BLaER1 treated with 17β-estradiol and CSF1 and Interleukin-3, amounts not matched to agents 10 nM and 100 nM (cell line): ENCODE data around the gene SASH1.
A peak's percentile ranks its signal among the peaks of the same experiment; 100 is the strongest.

Experiments
- H3K27ac ChIP-seq, 11 experiments: shearing (Covaris generic); formaldehyde crosslinking; 2 replicates each; pipeline ENCODE4 v1.8.1; 2022
- H3K27me3 ChIP-seq, 11 experiments: shearing (Covaris generic); formaldehyde crosslinking; 2 replicates each; pipeline ENCODE4 v1.8.1; 2022
- H3K36me3 ChIP-seq, 11 experiments: shearing (Covaris generic); formaldehyde crosslinking; 2 replicates each; pipeline ENCODE4 v1.8.1; 2022
- H3K4me1 ChIP-seq, 10 experiments: shearing (Covaris generic); formaldehyde crosslinking; 2 replicates each; pipeline ENCODE4 v1.8.1; 2022
- H3K4me2 ChIP-seq, 11 experiments: shearing (Covaris generic); formaldehyde crosslinking; 2 replicates each; pipeline ENCODE4 v1.8.1; 2022
- H3K4me3 ChIP-seq, 10 experiments: shearing (Covaris generic); formaldehyde crosslinking; 2 replicates each; pipeline ENCODE4 v1.8.1; 2022
- H3K9ac ChIP-seq, 11 experiments: shearing (Covaris generic); formaldehyde crosslinking; 2 replicates each; pipeline ENCODE4 v1.8.1; 2022
- H3K9me3 ChIP-seq, 11 experiments: shearing (Covaris generic); formaldehyde crosslinking; replicated peaks in 1 of 11; 2 replicates each; pipeline ENCODE4 v1.8.1; 2022
- H4K20me1 ChIP-seq, 11 experiments: shearing (Covaris generic); formaldehyde crosslinking; 2 replicates each; pipeline ENCODE4 v1.8.1; 2022
- Cebpa-rat ChIP-seq, 11 experiments: shearing (Covaris generic); IDR thresholded peaks; 2 replicates each; pipeline ENCODE4 v1.8.1; 2022

The SASH1 gene

GRCh38 chr6:148342350-148343046, at the start of gene SASH1:
TSS of gene SASH1 (plus strand) at chr6:148342838. CDS start at chr6:148343068, 230 bp downstream.
- Histone ChIP-seq H3K9me3 (peaks cover 0 to 14% (median 0%) of the 10 kb centered on the region in 11 experiments; a peak in 5 of 22 replicates), H4K20me1 (no peaks in the 10 kb centered on the region; a peak in 1 of 22 replicates), H3K4me2 (peak within 1 kb of the TSS; percentile 58 to 88 (median 79)), H3K4me3 (peak within 1 kb of the TSS; percentile 53 to 69 (median 61)), H3K27me3 (peaks cover 37 to 68% (median 54%) of the 10 kb centered on the region in 11 experiments), H3K36me3 (no peaks in the 10 kb centered on the region), H3K27ac (peak within 1 kb of the TSS in 4 of 11 experiments; percentile 26 to 68 (median 56); a peak in 5 of 22 replicates), H3K4me1 (peaks cover 0 to 36% (median 4%) of the 10 kb centered on the region in 10 experiments; a peak in 5 of 20 replicates), H3K9ac (peak within 1 kb of the TSS in 10 of 11 experiments; percentile 20 to 79 (median 40); a peak in 15 of 22 replicates)
- no peak for TF ChIP-seq Cebpa-rat (IDR thresholded peaks at IDR 0.05)

DNA sequence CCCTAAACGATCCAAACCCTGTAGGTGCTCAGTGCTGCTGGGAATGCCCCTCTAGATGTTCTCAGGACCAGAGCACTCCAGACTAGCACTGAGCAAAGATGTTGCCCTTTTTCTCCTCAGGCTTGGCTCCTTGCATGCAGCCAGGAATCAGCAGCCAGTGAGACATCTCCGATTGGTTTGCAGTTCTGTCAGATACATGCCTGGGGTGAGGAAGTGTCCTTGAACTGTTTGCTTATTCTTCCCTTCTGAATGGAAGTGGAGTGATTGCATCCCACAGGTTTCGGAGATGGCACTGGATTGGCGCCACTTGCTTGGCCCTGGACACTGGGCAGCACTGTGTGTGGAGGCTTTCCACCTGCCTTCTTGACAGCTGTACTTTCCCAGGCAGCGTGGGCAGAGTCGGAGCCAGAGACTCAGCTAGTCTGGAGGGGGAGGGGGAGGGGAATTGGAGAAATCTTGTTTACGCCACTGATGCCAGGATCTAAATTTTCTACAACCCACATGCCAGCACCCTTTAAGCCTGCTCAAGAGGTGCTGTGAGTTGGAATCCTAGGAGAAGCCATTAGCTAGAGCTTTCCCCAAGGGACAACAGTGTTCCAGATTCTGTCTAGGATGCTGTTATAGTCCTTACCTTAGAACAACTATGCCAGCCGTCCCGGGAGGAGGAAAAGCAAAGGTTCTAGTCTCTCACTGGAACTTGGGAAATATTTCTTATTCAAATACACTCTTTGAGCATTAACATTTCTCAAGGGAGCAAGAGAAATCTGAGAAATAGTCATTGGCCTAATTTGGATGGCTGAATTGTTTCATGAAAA, 49.2 kb upstream of the SASH1 start:
- Histone ChIP-seq H3K4me1 (no peaks in the 10 kb centered on the region), H4K20me1 (no peaks in the 10 kb centered on the region), H3K36me3 (no peaks in the 10 kb centered on the region), H3K27me3 (no peaks in the 10 kb centered on the region), H3K4me2 (no peak overlapping the region), H3K9me3 (no peaks in the 10 kb centered on the region), H3K4me3 (no peak overlapping the region), H3K27ac (no peak overlapping the region), H3K9ac (no peak overlapping the region)
- no peak for TF ChIP-seq Cebpa-rat (IDR thresholded peaks at IDR 0.05)

- TF ChIP-seq Cebpa-rat (IDR thresholded peaks at IDR 0.05), result no peak
- H3K4me2 ChIP-seq, result no peak overlapping the region
- H3K9ac ChIP-seq, result no peak overlapping the region
- no peaks in the 10 kb centered on the region for H4K20me1 ChIP-seq
- no peaks in the 10 kb centered on the region for H3K9me3 ChIP-seq
- no peaks in the 10 kb centered on the region for H3K4me1 ChIP-seq
- no peaks in the 10 kb centered on the region for H3K27me3 ChIP-seq
- H3K4me3 ChIP-seq, result no peak overlapping the region
- H3K27ac ChIP-seq, result no peak overlapping the region
- H3K36me3 ChIP-seq, result no peaks in the 10 kb centered on the region
Observed at GRCh38 chr6:148294059-148294458, 48.6 kb upstream of the SASH1 start.

DNA sequence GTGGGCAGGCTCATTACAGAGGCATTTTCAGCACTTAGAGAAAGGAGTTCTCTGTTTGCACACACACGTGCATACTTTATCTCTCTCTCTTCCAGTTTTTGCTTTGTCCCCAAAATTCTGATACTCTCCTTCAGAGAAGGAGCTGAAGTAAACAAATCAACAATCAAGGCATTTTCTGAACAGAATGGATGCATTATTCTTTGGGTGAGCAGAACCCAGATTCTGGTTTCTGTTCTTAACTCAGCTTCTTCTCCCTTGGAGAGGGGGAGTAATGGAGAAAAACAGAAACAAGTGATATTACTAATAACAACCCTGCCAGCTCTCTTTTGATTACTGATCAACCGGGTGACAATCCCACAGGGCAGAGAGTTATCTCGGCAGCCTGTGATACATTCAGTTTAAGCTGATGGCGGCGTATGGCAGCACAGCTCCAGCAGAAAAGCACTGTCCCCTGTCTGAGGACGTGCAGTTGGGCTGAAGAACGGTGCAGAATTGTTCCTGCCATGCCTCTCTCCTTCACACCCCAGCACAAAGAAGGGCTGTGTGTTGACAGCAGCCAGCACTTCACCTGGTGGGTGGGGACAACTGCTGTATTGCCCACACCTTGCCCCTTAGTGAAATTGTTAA, 47.3 kb upstream of the SASH1 start:
- Histone ChIP-seq H4K20me1 (no peaks in the 10 kb centered on the region), H3K9ac (no peak overlapping the region), H3K4me3 (no peak overlapping the region), H3K27me3 (no peaks in the 10 kb centered on the region), H3K36me3 (no peaks in the 10 kb centered on the region), H3K27ac (no peak overlapping the region), H3K9me3 (no peaks in the 10 kb centered on the region), H3K4me2 (no peak overlapping the region), H3K4me1 (no peaks in the 10 kb centered on the region)
- TF ChIP-seq Cebpa-rat (IDR thresholded peaks at IDR 0.05), result no peak

GRCh38 chr6:148296771-148297170, 45.9 kb upstream of the SASH1 start:
- H3K36me3 ChIP-seq, result no peaks in the 10 kb centered on the region
- H3K9ac ChIP-seq, result no peak overlapping the region
- H3K27ac ChIP-seq, result no peak overlapping the region
- no peaks in the 10 kb centered on the region for H3K27me3 ChIP-seq
- no peaks in the 10 kb centered on the region for H4K20me1 ChIP-seq
- no peaks in the 10 kb centered on the region for H3K4me1 ChIP-seq
- H3K4me3 ChIP-seq, result no peak overlapping the region
- no peak overlapping the region for H3K4me2 ChIP-seq
- TF ChIP-seq Cebpa-rat (IDR thresholded peaks at IDR 0.05), result no peak
- no peaks in the 10 kb centered on the region for H3K9me3 ChIP-seq

GRCh38 chr6:148298683-148299082, 44.0 kb upstream of the SASH1 start:
- Histone ChIP-seq H3K4me1 (no peaks in the 10 kb centered on the region), H3K36me3 (no peaks in the 10 kb centered on the region), H3K27ac (no peak overlapping the region), H3K9ac (no peak overlapping the region), H3K27me3 (no peaks in the 10 kb centered on the region), H4K20me1 (no peaks in the 10 kb centered on the region), H3K4me3 (no peak overlapping the region), H3K9me3 (no peaks in the 10 kb centered on the region), H3K4me2 (no peak overlapping the region)
- no peak for TF ChIP-seq Cebpa-rat (IDR thresholded peaks at IDR 0.05)

DNA sequence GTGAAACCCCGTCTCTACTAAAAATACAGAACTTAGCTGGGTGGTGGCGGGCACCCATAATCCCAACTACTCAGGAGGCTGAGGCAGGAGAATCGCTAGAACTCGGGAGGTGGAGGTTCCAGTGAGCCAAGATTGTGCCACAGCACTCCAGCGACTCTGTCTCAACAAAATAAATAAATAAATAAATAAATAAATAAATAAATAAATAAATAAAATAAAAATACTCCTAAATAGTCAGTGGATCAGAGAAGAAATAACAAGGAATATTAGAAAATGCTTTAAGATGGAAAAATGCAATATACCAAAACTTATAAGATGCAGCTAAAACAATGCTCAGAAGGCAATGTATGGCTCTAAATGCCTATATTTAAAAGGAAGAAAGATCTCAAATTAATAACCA, 39.0 kb upstream of the SASH1 start:
- Histone ChIP-seq H3K4me1 (peaks cover 0 to 17% (median 7%) of the 10 kb centered on the region in 10 experiments; a peak in 10 of 20 replicates), H3K27me3 (no peaks in the 10 kb centered on the region), H3K4me3 (no peak overlapping the region), H3K9me3 (no peaks in the 10 kb centered on the region), H3K36me3 (no peaks in the 10 kb centered on the region), H3K9ac (no peak overlapping the region), H4K20me1 (no peaks in the 10 kb centered on the region), H3K4me2 (no peak overlapping the region), H3K27ac (no peak overlapping the region)
- no peak for TF ChIP-seq Cebpa-rat (IDR thresholded peaks at IDR 0.05)

DNA sequence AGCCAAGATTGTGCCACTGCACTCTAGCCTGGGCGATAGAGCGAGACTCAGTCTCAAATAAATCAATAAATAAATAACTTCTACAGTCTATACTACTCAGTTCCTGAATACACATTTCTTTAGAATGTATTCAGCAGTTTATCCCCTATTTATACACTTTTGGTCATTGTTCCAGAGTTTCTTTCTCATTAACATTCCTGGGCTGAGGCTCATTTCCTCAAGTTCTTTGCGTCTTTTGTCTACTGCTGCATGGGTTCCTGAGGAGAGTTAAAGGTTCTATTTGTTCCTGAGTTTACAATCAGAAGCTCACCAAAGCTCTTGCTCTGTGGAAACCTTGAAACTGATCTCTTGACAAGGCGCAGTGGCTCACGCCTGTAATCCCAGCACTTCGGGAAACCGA, 37.7 kb upstream of the SASH1 start:
- Histone ChIP-seq H3K4me1 (peaks cover 0 to 17% (median 7%) of the 10 kb centered on the region in 10 experiments; a peak in 10 of 20 replicates), H3K4me2 (no peak overlapping the region), H3K4me3 (no peak overlapping the region), H4K20me1 (no peaks in the 10 kb centered on the region), H3K27me3 (no peaks in the 10 kb centered on the region), H3K27ac (no peak overlapping the region), H3K9ac (no peak overlapping the region), H3K9me3 (no peaks in the 10 kb centered on the region), H3K36me3 (no peaks in the 10 kb centered on the region)
- TF ChIP-seq Cebpa-rat (IDR thresholded peaks at IDR 0.05), result no peak

DNA sequence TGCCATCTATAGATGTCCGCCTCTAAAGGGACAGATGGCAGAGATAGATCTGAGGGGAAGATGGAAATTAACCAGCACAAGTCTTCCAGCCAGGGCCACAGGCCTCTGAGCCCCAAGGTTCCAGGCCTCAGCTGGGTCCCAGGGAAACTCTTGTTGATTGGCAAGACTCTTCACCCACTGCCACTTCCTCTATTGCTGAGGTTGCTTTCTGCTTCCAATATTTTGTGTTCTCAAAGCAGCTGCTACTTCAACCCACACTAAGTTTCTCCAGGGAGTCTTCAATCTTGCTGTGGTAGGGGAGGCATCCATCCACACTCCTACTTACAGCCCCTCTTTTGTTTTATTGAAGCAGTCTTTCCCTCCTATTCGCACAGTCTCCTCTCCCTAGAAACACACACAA, 36.4 kb upstream of the SASH1 start:
- no peaks in the 10 kb centered on the region for H4K20me1 ChIP-seq
- TF ChIP-seq Cebpa-rat (IDR thresholded peaks at IDR 0.05), result no peak
- H3K4me1 ChIP-seq, result peaks cover 0 to 17% (median 7%) of the 10 kb centered on the region in 10 experiments; a peak in 10 of 20 replicates
- H3K4me2 ChIP-seq, result peak overlapping the region in 5 of 11 experiments; percentile 7 to 72 (median 18); a peak in 8 of 22 replicates
- H3K27ac ChIP-seq, result peak overlapping the region in 4 of 11 experiments; percentile 26 to 58 (median 44); a peak in 6 of 22 replicates
- no peak overlapping the region for H3K9ac ChIP-seq
- no peaks in the 10 kb centered on the region for H3K27me3 ChIP-seq
- H3K4me3 ChIP-seq, result no peak overlapping the region
- no peaks in the 10 kb centered on the region for H3K9me3 ChIP-seq
- H3K36me3 ChIP-seq, result no peaks in the 10 kb centered on the region
